MCF 10A (cell line): ENCODE measurements around the gene XPC. TPM values are rescaled to one million over a fixed set of nuclear protein-coding genes. Genes with fewer than 3 reads are reported as not detected.
"Not testable (repeated sequence)": the region's sequence is repeated elsewhere in the genome, so short reads cannot be mapped to it uniquely, and the experiment has no call there.

Experiments used
- BruUV-seq: library from RNA; stranded (reverse); fragments of 400-500 nt; replicated peaks from 2 replicates; lab custom pipeline; 2021; lab: Mats Ljungman, UMichigan
- CTCF ChIA-PET: fragments of 300-600 bp; sonication (Branson Sonifier 250); formaldehyde crosslinking; extraction: SDS; loops from one replicate; lab custom pipeline; 2021; ENCODE audit warnings: antibody characterized with exemption, inconsistent platforms; lab: Yijun Ruan, JAX
- POLR2A ChIA-PET: fragments of 300-600, 350-650 bp; sonication (Branson Sonifier 250); formaldehyde crosslinking; extraction: SDS; loops from one replicate; lab custom pipeline; 2020; ENCODE audit warnings: antibody characterized with exemption, inconsistent platforms; lab: Yijun Ruan, JAX
- DNase-seq: peaks from one replicate; pipeline ENCODE4 v3.0.0-alpha.2; 2018; ENCODE audit not compliant: unreplicated experiment
- H3K27ac Mint-ChIP-seq: one replicate; pipeline ENCODE4 v1.8.0; 2022; ENCODE audit warnings: mild to moderate bottlenecking, low read depth, mixed read lengths; ENCODE audit not compliant: unreplicated experiment
- H3K27me3 Mint-ChIP-seq: one replicate; pipeline ENCODE4 v1.8.0; 2022; ENCODE audit warnings: mixed read lengths; ENCODE audit not compliant: insufficient read depth, unreplicated experiment
- H3K36me3 Mint-ChIP-seq: one replicate; pipeline ENCODE4 v1.8.0; 2022; ENCODE audit warnings: mild to moderate bottlenecking, moderate library complexity, mixed read lengths; ENCODE audit not compliant: insufficient read depth, unreplicated experiment
- H3K4me1 Mint-ChIP-seq: one replicate; pipeline ENCODE4 v1.8.0; 2022; ENCODE audit warnings: mixed read lengths; ENCODE audit not compliant: insufficient read depth, unreplicated experiment
- H3K4me3 Mint-ChIP-seq: one replicate; pipeline ENCODE4 v1.8.0; 2022; ENCODE audit warnings: mild to moderate bottlenecking, moderate library complexity, mixed read lengths; ENCODE audit not compliant: unreplicated experiment
- H3K9me3 Mint-ChIP-seq: one replicate; pipeline ENCODE4 v1.8.0; 2022; ENCODE audit warnings: mixed read lengths; ENCODE audit not compliant: unreplicated experiment
- CTCF ChIP-seq: fragments of 200-600 bp; IDR thresholded peaks from one replicate; pipeline ENCODE4 v1.8.0; 2022; ENCODE audit warnings: antibody characterized with exemption, mild to moderate bottlenecking; ENCODE audit not compliant: unreplicated experiment
- intact Hi-C: fragments of 100-400 bp; cut with micrococcal nuclease; formaldehyde crosslinking; loops from 2 replicates; pipeline ENCODE4 v1.14.1; 2022
- total RNA-seq: library from RNA; stranded (reverse); gene quantifications from 2 replicates; pipeline ENCODE4 v1.2.3, GENCODE V29; 2022

XPC gene
- total RNA-seq, 1 experiment from 2014 or later = 73.3 TPM

DNA sequence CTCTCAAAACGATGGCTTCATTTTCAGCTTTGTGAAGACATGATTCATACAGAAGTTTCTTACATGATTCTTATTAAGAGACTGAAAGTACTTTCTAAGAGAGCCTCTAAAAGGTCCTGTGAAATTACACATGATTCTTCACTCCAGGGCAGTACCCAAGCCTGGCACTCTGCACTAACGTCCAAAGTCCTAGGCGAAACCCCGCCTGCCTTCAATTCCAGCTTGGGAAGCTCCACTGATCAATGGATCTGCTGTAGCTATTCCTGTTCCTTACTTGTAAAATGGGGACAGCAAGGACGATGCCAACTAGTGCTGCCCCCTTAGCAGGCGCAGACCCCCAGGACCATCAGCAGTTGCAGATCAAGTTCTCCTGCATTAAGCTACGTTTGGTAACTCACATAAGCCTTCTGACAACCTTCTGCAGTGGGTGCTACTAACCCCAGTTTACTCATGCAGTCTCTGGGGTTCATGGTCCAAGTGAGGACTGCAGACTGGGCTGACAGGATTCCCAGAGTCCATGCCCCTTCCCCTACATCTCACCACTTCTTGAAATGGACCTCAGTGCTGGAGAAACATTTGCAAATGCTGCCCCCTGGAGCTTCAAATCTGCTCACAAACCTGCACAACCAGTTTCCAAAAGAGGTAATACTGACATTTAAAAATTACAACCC, 64.3 kb downstream of the XPC start:
- POLR2A ChIA-PET = interaction anchor here (3.0 kb wide), 1 partner anchor 11 kb away, joined by 14 read pairs; the partner anchor contains the start of genes CHCHD4 and TMEM43
- TF ChIP-seq CTCF = peak; percentile 13
- H3K9me3 Mint-ChIP-seq = no peaks in the 10 kb centered on the region
- H3K36me3 Mint-ChIP-seq = peaks cover 62% of the 10 kb centered on the region
- DNase-seq = no peak
- H3K4me1 Mint-ChIP-seq = no peaks in the 10 kb centered on the region
- CTCF ChIA-PET = interaction anchor here (0.6 to 2.2 kb wide), 5 partner anchors 24 to 217 kb away, joined by 3 to 9 read pairs (median 4); no protein-coding TSS in a partner anchor
- no peak overlapping the region for H3K4me3 Mint-ChIP-seq
- H3K27ac Mint-ChIP-seq = no peak overlapping the region
- intact Hi-C loops = loop anchor here (1.0 kb wide), 1 partner anchor 218 kb away; no protein-coding TSS in a partner anchor
- H3K27me3 Mint-ChIP-seq = no peaks in the 10 kb centered on the region
- BruUV-seq = no TSS peak

DNA sequence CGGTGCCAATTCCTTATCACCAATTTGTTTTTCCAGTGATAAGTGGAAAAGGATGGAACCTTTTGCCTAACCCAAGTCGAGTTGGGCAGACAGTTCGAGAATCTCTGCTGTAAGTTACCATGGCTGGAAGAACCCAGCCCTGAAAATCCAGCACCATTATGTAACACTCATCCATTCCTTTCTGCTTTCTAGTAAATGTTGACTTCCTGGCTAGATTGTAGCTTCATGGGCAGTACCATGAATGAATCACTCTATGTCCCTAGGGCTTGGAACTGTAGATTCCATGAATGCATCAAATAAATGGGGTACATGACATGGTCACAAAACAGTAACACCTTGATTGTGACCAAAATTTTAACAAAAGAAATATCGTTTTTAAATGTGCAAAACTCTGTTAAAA, 67.7 kb downstream of the XPC start:
- no peak for TF ChIP-seq CTCF
- ChIA-PET CTCF (interaction anchor here (0.8 kb wide), 1 partner anchor 14 kb away, joined by 3 read pairs; no protein-coding TSS in a partner anchor), POLR2A (interaction anchor here (0.7 to 1.0 kb wide), 2 partner anchors 9 to 12 kb away, joined by 3 read pairs; no protein-coding TSS in a partner anchor)
- no peak overlapping the region for H3K27ac Mint-ChIP-seq
- no TSS peak for BruUV-seq
- H3K4me1 Mint-ChIP-seq = no peaks in the 10 kb centered on the region
- no peak for DNase-seq
- intact Hi-C loops = no loop called here
- no peak overlapping the region for H3K4me3 Mint-ChIP-seq
- no peaks in the 10 kb centered on the region for H3K27me3 Mint-ChIP-seq
- H3K9me3 Mint-ChIP-seq = no peaks in the 10 kb centered on the region
- peaks cover 47% of the 10 kb centered on the region for H3K36me3 Mint-ChIP-seq

DNA sequence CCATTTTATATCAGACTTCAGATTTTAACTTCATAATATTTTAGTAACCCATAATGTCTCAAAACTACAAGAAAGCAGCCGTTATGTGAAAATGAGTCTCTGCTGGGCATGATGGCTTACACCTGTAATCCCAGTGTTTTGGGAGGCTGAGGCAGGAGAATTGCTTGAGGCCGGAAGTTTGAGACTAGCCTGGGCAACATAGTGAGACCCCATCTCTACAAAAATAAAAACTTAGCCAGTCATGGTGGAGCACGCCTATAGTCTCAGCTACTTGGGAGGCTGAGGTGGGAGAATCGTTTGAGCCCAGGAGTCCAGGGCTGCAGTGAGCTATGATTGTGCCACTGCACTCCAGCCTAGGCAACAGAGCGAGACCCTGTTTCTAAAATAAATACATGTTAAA, 68.6 kb downstream of the XPC start:
- H3K36me3 Mint-ChIP-seq = peaks cover 39% of the 10 kb centered on the region
- intact Hi-C loops, H3K9me3 Mint-ChIP-seq, DNase-seq, H3K27me3 Mint-ChIP-seq, H3K4me3 Mint-ChIP-seq, H3K27ac Mint-ChIP-seq, CTCF ChIA-PET, BruUV-seq, H3K4me1 Mint-ChIP-seq: not testable (repeated sequence)
- POLR2A ChIA-PET = interaction anchor here (0.7 kb wide), 1 partner anchor 69 kb away, joined by 3 read pairs; the partner anchor contains the start of gene LSM3

- H3K9me3 Mint-ChIP-seq = no peaks in the 10 kb centered on the region
- no peak overlapping the region for H3K4me3 Mint-ChIP-seq
- H3K4me1 Mint-ChIP-seq = no peaks in the 10 kb centered on the region
- no TSS peak for BruUV-seq
- ChIA-PET CTCF (interaction anchor here (0.6 to 1.5 kb wide), 3 partner anchors 17 to 609 kb away, joined by 3 to 5 read pairs (median 5); no protein-coding TSS in a partner anchor), POLR2A (interaction anchor here (0.9 kb wide), 1 partner anchor 26 kb away, joined by 3 read pairs; no protein-coding TSS in a partner anchor)
- DNase-seq = no peak
- intact Hi-C loops = no loop called here
- peaks cover 17% of the 10 kb centered on the region for H3K27me3 Mint-ChIP-seq
- no peaks in the 10 kb centered on the region for H3K36me3 Mint-ChIP-seq
- TF ChIP-seq CTCF = no peak
- H3K27ac Mint-ChIP-seq = no peak overlapping the region
Observed at GRCh38 chr3:14097616-14098391, 80.6 kb downstream of the XPC start.
